Motor neuron (in vitro differentiated cells): ENCODE results near the gene PGRMC2. TPM values are rescaled to one million over a fixed set of nuclear protein-coding genes. Genes with fewer than 3 reads are reported as not detected.

ENCODE experiments used
- ATAC-seq, 8 experiments: fragments of 200-7000 bp; cut with Tn5 transposase; replicated peaks in 6 of 8; 2 replicates each; pipeline ENCODE4 v1.8.0; 2021; ENCODE audit warnings: mild to moderate bottlenecking in 8 of 8, moderate library complexity in 8 of 8
- H3K27ac ChIP-seq, 2 donors: fragments of 250-450 bp; sonication (Bioruptor Pico); 2 replicates each; pipeline ENCODE4 v1.9.0; 2021; ENCODE audit warnings: antibody characterized with exemption in 2 of 2, mild to moderate bottlenecking in 2 of 2, moderate library complexity in 1 of 2
- H3K4me1 ChIP-seq, 2 donors: fragments of 250-450 bp; sonication (Bioruptor Pico); replicated peaks in 1 of 2; 2 replicates each; pipeline ENCODE4 v1.6.1; 2021; ENCODE audit warnings: antibody characterized with exemption in 2 of 2, mild to moderate bottlenecking in 2 of 2, moderate library complexity in 1 of 2
- H3K4me3 ChIP-seq, 5 donors: fragments of 250-450 bp; sonication (Bioruptor Pico); 2 replicates each; pipeline ENCODE4 v1.9.0; 2021; ENCODE audit warnings: antibody characterized with exemption in 5 of 5, mild to moderate bottlenecking in 5 of 5, moderate library complexity in 4 of 5
- WGBS, 10 experiments: fragments of 450-650 bp; shearing (Covaris generic); methylation state at CpG; one replicate each; pipeline ENCODE4 v1.0.0; 2022; 5-methylcytosine and 5-hydroxymethylcytosine counted together
- in situ Hi-C, 9 experiments: fragments of 400-800 bp; cut with MboI; loops; one replicate each; pipeline ENCODE4 v1.15.0; 2021; ENCODE audit warnings: low sequenced_read_pairs in 9 of 9, low pct_unique_long_range_greater_than_20kb in 2 of 9; ENCODE audit not compliant: unreplicated experiment in 9 of 9
- total RNA-seq, 8 experiments: library from RNA; unstranded; fragments of 300-600 nt; gene quantifications; 2 replicates each; pipeline versions ENCODE4 v1.2.3 to v1.2.4, GENCODE V29; 2022

PGRMC2 gene
- total RNA-seq, 8 experiments from 2014 or later: 14.4 to 77.5 (median 22.1) TPM

DNA sequence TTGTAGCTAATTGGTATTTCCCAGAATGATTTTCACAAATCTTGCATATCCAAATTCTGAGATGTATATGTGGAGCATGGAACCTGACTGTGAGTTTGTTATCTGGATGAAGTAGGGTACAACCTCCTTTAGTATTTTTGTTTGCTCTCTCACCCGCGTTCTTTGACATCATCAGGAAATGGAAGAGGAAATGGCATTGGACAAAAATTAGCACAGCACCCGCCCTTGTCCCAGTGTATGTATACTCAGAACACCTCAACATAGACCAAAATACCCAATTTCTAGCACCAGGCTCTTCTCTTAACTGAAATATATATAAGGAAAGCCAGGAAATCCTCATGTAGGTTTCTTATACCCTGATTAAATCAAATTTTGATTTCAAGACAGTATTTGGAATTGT is 6.9 kb upstream of the PGRMC2 start:
- Histone ChIP-seq H3K27ac (no peak overlapping the region), H3K4me3 (no peak overlapping the region), H3K4me1 (no peaks in the 10 kb centered on the region)
- 83 to 100% (median 96%) methylated on average over 3 of the region's 3 CpGs; no CpG with 5 or more reads in 2 of the 10 experiments for WGBS, 10 experiments
- no peak for ATAC-seq
- in situ Hi-C loops: loop anchor here in 1 of 9 experiments (25.0 kb wide), 1 partner anchor 518 kb away; the partner anchor contains the start of gene JADE1

DNA sequence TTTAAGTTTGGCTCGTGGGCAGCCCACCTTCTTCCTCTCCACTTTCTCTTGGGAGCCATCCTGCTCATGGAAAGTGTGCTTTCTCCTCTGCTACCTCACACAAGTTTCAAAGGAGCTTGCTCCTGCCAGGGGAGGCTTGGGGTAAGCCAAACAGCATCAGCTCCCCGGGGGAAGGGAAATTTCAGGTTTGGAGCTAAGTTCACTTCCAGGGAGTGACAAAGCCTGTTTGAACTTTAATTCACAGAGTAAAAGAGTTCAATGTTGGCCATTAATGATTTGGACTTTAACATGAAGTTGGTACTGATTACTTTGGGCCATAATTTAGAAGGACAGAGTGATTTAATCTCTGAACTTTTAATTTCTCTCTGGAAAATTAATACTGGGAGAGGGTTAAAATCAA is 4.7 kb upstream of the PGRMC2 start:
- no peak for ATAC-seq
- in situ Hi-C loops: loop anchor here in 1 of 9 experiments (25.0 kb wide), 1 partner anchor 520 kb away; the partner anchor contains the start of gene JADE1
- Histone ChIP-seq H3K4me1 (peaks cover 0 to 5% of the 10 kb centered on the region in 2 donors), H3K27ac (no peak overlapping the region), H3K4me3 (no peak overlapping the region)
- 67 to 100% (median 78%) methylated on average over 1 to 2 of the region's 2 CpGs; no CpG with 5 or more reads in 3 of the 10 experiments for WGBS, 10 experiments

GRCh38 chr4:128291096-128291495 is 3.5 kb upstream of the PGRMC2 start:
- H3K4me1 ChIP-seq: peaks cover 0 to 5% of the 10 kb centered on the region in 2 donors
- no peak for ATAC-seq
- in situ Hi-C loops: loop anchor here in 1 of 9 experiments (25.0 kb wide), 1 partner anchor 521 kb away; the partner anchor contains the start of gene JADE1
- 57 to 100% (median 92%) methylated on average over 1 to 2 of the region's 2 CpGs for WGBS, 10 experiments
- no peak overlapping the region for H3K4me3 ChIP-seq
- H3K27ac ChIP-seq: no peak overlapping the region

GRCh38 chr4:128290526-128290925 is 2.9 kb upstream of the PGRMC2 start:
- 82 to 100% (median 95%) methylated on average over 3 of the region's 3 CpGs; no CpG with 5 or more reads in 2 of the 10 experiments for WGBS, 10 experiments
- ATAC-seq: no peak
- in situ Hi-C loops: loop anchor here in 1 of 9 experiments (25.0 kb wide), 1 partner anchor 522 kb away; the partner anchor contains the start of gene JADE1
- Histone ChIP-seq H3K4me1 (peaks cover 0 to 6% of the 10 kb centered on the region in 2 donors), H3K27ac (no peak overlapping the region), H3K4me3 (no peak overlapping the region)

DNA sequence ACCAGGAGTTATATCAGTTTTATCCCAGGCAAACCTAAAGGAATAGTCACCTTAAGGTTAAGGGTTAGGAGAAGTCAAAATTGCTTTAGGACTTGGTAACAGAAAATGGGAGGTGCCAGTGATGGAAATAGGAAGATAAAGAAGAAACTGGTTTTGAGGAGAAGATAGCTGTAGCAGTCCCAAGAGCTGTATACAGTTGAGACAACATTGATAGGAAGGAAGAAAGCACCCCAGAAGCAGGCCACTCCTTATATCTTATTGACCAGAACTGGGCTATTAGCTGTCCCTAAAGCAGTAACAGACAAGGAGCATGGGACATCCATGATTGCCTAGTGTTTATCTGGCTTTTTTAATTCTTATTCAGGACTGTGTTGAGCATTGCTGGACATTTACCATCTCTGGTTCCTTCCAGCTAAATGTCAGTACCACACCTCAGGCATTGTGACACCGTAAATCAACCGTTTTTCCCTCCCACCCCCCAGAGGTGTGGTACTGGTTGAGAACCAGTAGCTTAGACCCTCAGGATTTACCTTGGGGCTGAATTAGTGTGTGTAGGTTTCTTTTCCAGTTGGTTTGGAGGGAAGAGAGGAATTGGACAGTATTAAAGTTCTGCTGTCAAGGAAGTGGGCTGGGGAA is 2.0 kb upstream of the PGRMC2 start:
- no peak overlapping the region for H3K27ac ChIP-seq
- H3K4me3 ChIP-seq: peak overlapping the region in 2 of 5 donors; percentile 49 to 56
- in situ Hi-C loops: loop anchor here in 1 of 9 experiments (25.0 kb wide), 1 partner anchor 523 kb away; the partner anchor contains the start of gene JADE1
- 50 to 100% (median 89%) methylated on average over 1 to 2 of the region's 2 CpGs; no CpG with 5 or more reads in 6 of the 10 experiments for WGBS, 10 experiments
- no peak for ATAC-seq
- H3K4me1 ChIP-seq: peaks cover 0 to 14% of the 10 kb centered on the region in 2 donors

- Histone ChIP-seq H3K4me1 (peaks cover 0 to 14% of the 10 kb centered on the region in 2 donors), H3K27ac (peak overlapping the region; percentile 67 to 87), H3K4me3 (peak overlapping the region; percentile 49 to 86 (median 56))
- in situ Hi-C loops: loop anchor here in 1 of 9 experiments (25.0 kb wide), 1 partner anchor 524 kb away; the partner anchor contains the start of gene JADE1
- WGBS, 10 experiments: 5 to 22% (median 12%) methylated on average over 3 to 12 of the region's 13 CpGs; no CpG with 5 or more reads in 2 of the 10 experiments
- no peak for ATAC-seq
These were observed 1.1 kb upstream of the PGRMC2 start for GRCh38 chr4:128288689-128289106.

- in situ Hi-C loops: loop anchor here in 1 of 9 experiments (25.0 kb wide), 1 partner anchor 524 kb away; the partner anchor contains the start of gene JADE1
- peak; percentile 78 to 91 (median 88) for ATAC-seq
- Histone ChIP-seq H3K4me3 (peak overlapping the region; percentile 49 to 86 (median 56)), H3K27ac (peak overlapping the region; percentile 67 to 87), H3K4me1 (peaks cover 0 to 14% of the 10 kb centered on the region in 2 donors)
- 0% methylated on average over 1 to 8 of the region's 86 CpGs; no CpG with 5 or more reads in 6 of the 10 experiments for WGBS, 10 experiments
These were observed 467 bp upstream of the PGRMC2 start for GRCh38 chr4:128287871-128288688.

GRCh38 chr4:128286474-128287058 is 1.0 kb downstream of the PGRMC2 start:
- Histone ChIP-seq H3K27ac (peak overlapping the region; percentile 67 to 87), H3K4me1 (peaks cover 0 to 15% of the 10 kb centered on the region in 2 donors), H3K4me3 (peak overlapping the region; percentile 49 to 86 (median 56))
- in situ Hi-C loops: loop anchor here in 1 of 9 experiments (25.0 kb wide), 1 partner anchor 526 kb away; the partner anchor contains the start of gene JADE1
- peak in 2 of 8 experiments; percentile 0 to 1 for ATAC-seq
- 0 to 7% (median 0%) methylated on average over 3 to 11 of the region's 11 CpGs for WGBS, 10 experiments

DNA sequence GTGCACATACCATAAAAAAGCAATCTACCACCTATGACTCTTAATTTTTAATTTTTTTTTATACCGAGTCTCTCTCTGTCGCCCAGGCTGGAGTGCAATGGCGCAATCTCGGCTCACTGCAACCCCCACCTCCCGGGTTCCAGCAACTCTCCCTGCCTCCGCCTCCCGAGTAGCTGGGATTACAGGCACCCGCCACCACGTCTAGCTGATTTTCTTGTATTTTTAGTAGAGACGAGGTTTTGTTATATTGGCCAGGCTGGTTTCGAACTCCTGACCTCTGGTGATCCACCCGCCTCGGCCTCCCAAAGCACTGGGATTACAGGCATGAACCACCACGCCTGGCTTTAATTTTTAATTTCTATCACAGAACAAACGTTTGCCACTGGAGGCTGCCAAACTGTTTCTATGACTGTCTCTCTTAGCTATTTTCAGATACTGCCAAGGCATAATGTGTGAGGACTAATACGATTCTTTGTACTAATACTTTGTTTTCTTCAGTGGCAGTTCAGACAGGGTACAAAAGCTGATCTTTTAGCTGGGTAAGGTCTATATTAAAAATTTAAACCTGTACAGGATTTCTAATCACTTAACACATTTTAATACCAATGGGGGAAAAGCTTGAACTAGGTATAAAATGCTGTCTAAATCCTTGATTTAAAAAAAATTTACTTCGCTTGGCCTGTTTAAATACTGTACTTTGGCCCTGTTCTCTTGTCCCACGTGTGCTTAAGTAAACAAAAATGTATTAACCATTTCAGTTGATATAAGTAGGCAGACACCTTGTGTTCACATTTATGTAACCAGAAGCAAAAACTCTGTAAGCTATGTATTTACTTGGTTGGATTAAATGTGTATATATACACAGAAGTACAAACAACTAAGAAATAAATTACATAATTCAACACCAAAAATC is 2.3 kb downstream of the PGRMC2 start:
- in situ Hi-C loops: loop anchor here in 1 of 9 experiments (25.0 kb wide), 1 partner anchor 527 kb away; the partner anchor contains the start of gene JADE1
- ATAC-seq: no peak
- Histone ChIP-seq H3K4me1 (peaks cover 0 to 19% of the 10 kb centered on the region in 2 donors), H3K27ac (no peak overlapping the region), H3K4me3 (peak overlapping the region in 4 of 5 donors; percentile 49 to 86 (median 56))
- 7 to 95% (median 67%) methylated on average over 1 to 17 of the region's 18 CpGs; no CpG with 5 or more reads in 1 of the 10 experiments for WGBS, 10 experiments

DNA sequence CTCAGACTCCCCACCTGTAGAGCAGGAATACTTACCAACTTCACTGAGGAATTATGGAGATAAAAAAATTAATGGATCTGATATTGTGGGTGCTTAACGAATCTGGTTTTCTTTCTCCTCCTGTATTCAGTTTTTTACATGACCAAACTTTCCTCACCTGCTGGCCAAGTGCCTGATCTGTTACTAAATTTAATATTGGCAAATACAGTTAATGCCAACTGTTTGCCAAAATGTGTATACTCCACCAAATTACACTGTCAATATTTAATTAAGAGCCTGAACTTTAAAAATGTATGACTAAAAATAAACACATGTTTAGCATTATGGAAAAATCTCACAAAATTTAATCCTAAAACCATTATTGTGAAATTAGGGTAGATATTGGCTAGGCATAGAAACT is 3.3 kb downstream of the PGRMC2 start:
- WGBS, 10 experiments: 86 to 100% (median 100%) methylated on average over 1 of the region's 1 CpG; no CpG with 5 or more reads in 2 of the 10 experiments
- no peak overlapping the region for H3K4me3 ChIP-seq
- H3K4me1 ChIP-seq: peaks cover 0 to 18% of the 10 kb centered on the region in 2 donors
- ATAC-seq: no peak
- in situ Hi-C loops: loop anchor here in 1 of 9 experiments (25.0 kb wide), 1 partner anchor 528 kb away; the partner anchor contains the start of gene JADE1
- H3K27ac ChIP-seq: no peak overlapping the region

DNA sequence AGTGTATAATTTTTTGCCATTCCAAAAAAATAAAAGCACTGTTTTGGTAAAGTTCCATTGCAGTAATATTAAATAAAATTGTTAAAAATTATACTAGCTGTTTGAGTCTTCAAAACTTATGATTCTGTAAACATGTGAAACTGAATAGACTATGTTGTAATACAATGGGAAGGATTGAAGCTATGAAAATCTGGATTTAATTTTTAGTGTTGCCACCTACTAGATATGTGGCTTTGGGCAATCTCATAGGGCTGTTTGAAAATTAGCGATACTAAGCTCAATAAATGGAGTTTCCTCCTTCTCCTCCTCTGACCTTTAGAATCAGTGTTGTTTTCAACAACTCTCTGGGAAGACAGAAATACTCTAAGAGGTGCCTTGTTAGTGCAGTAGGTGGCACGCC is 4.5 kb downstream of the PGRMC2 start:
- no peak for ATAC-seq
- WGBS, 10 experiments: 20 to 100% (median 89%) methylated on average over 1 to 2 of the region's 2 CpGs; no CpG with 5 or more reads in 2 of the 10 experiments
- Histone ChIP-seq H3K4me3 (no peak overlapping the region), H3K27ac (no peak overlapping the region), H3K4me1 (peaks cover 0 to 14% of the 10 kb centered on the region in 2 donors)
- in situ Hi-C loops: loop anchor here in 1 of 9 experiments (25.0 kb wide), 1 partner anchor 529 kb away; the partner anchor contains the start of gene JADE1
